Measurements from ENCODE around the gene TDRD5. TPM values are rescaled to one million over a fixed set of nuclear protein-coding genes. Genes with fewer than 3 reads are reported as not detected.

TDRD5 gene
- total RNA-seq, 2 experiments from 2014 or later: not detected

DNA sequence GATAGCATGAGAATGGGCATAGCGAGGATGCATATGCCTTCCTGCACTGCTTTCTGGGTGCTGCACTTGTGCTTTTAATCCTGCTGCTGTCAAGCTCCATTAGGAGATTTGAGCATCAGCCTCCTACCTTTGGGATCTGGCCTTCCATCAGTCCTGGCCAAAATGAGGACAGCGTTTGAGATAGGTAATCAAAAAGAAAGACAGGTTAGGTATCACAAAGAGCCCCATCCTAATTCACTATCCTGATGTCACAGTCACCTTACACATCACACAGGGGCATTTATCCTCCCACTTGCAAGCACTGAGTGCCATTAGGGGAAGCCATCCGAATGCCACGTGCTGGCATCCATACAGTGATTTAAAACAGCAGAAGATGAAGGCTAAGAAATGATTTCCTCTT, 138.2 kb downstream of the TDRD5 start:
- ChIA-PET CTCF (interaction anchor here (1.0 kb wide), 1 partner anchor 24 kb away, joined by 3 read pairs; no protein-coding TSS in a partner anchor), POLR2A (no interaction called here)
- Mint-ChIP-seq H3K36me3 (ENCODE audit: low read depth) (no peaks in the 10 kb centered on the region), H3K4me1 (no peaks in the 10 kb centered on the region), H3K9me3 (no peaks in the 10 kb centered on the region), H3K27me3 (peaks cover 19% of the 10 kb centered on the region), H3K27ac (no peak overlapping the region), H3K4me3 (no peak overlapping the region)
- no peak for DNase-seq

DNA sequence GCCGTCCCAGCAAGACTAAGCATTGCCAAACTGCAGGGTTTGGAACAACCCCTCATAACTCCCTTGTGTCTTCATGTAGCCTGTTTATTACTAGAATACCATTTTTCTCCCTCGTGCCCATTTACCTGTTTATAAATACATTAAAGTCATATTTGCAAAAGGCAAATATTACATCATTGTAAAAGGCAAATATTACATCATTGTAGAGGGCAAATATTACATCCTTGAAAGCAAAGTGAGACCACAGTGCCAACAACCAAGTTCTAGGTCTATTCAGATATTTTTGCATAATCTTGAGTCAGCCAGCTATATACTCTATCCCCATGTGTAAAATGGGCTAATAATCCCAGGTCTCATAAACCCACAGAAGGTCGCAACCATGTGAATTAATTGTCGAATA, 140.0 kb downstream of the TDRD5 start:
- H3K4me1 Mint-ChIP-seq: no peaks in the 10 kb centered on the region
- POLR2A ChIA-PET: no interaction called here

More for the DNA sequence above, 140.0 kb downstream of the TDRD5 start:
- Mint-ChIP-seq H3K4me3 (no peak overlapping the region), H3K9me3 (no peaks in the 10 kb centered on the region), H3K27ac (no peak overlapping the region), H3K27me3 (peaks cover 19% of the 10 kb centered on the region), H3K36me3 (ENCODE audit: low read depth) (no peaks in the 10 kb centered on the region)
- CTCF ChIA-PET: interaction anchor here (1.3 kb wide), 1 partner anchor 83 kb away, joined by 3 read pairs; no protein-coding TSS in a partner anchor
- DNase-seq: no peak

Other genes with a start within 250 kb of the TDRD5 start
- gene AXDND1, start 225.9 kb upstream of the TDRD5 start, total RNA-seq: under 1 TPM; 0.40 to 0.42 TPM
- gene NPHS2, start 15.9 kb upstream of the TDRD5 start, total RNA-seq: not detected
- gene FAM163A, start 151.5 kb downstream of the TDRD5 start, total RNA-seq: not detected

All from activated CD4-positive, alpha-beta T cell treated with anti-CD3 and anti-CD28 coated beads, Interleukin-2, amount 10 ng/mL, durations not matched to agents 7 days and 5 days (primary cell).